ENCODE measurements around the gene PBX2.

Gene PBX2, protein sequence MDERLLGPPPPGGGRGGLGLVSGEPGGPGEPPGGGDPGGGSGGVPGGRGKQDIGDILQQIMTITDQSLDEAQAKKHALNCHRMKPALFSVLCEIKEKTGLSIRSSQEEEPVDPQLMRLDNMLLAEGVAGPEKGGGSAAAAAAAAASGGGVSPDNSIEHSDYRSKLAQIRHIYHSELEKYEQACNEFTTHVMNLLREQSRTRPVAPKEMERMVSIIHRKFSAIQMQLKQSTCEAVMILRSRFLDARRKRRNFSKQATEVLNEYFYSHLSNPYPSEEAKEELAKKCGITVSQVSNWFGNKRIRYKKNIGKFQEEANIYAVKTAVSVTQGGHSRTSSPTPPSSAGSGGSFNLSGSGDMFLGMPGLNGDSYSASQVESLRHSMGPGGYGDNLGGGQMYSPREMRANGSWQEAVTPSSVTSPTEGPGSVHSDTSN

GRCh38 chr6:32190054-32190851, at the start of gene PBX2:
TSS of gene PBX2 (minus strand) at chr6:32190202. CDS start at chr6:32189915, 287 bp downstream.
- Histone ChIP-seq H3K9me3 (no peaks in the 10 kb centered on the region), H3K9ac (peak within 1 kb of the TSS; percentile 95), H3K36me3 (peaks cover 26% of the 10 kb centered on the region), H3K4me1 (peaks cover 76% of the 10 kb centered on the region), H3K27me3 (no peaks in the 10 kb centered on the region), H3K4me3 (peak within 1 kb of the TSS; percentile 80), H3K4me2 (peak within 1 kb of the TSS; percentile 99), H3K27ac (peak within 1 kb of the TSS; percentile 95), H4K20me1 (no peaks in the 10 kb centered on the region; the same call in 1 of the 2 replicates)
- no peak for TF ChIP-seq Cebpa-rat (IDR thresholded peaks at IDR 0.05)

- no peak overlapping the region for H3K4me2 ChIP-seq
Observed at GRCh38 chr6:32239462-32239861, 49.5 kb upstream of the PBX2 start.

DNA sequence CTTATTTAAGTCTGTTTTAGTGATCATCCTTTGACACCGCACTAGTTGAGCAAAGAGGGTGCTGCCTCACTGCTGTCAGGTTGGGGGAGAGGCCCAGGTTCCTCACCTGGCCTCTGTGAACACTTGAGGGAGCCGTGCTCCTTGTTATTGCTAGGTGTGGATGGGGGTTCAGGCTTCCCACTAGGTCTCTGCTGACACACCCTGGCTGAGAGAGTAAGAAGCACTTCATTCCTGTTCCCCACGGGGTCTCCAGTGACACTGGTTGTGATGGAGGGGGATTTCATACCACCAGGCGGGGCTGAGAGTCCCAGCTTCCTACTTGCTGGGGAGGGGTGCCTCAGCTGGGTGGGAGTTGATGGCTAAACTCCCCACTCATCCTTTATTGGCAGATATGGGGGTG, 44.9 kb upstream of the PBX2 start:
- TF ChIP-seq Cebpa-rat (IDR thresholded peaks at IDR 0.05) = no peak
- H3K27me3 ChIP-seq = no peaks in the 10 kb centered on the region
- no peaks in the 10 kb centered on the region for H3K36me3 ChIP-seq
- no peaks in the 10 kb centered on the region for H3K9me3 ChIP-seq
- no peak overlapping the region for H3K27ac ChIP-seq
- H3K4me3 ChIP-seq = no peak overlapping the region
- H3K4me2 ChIP-seq = no peak overlapping the region
- no peaks in the 10 kb centered on the region for H4K20me1 ChIP-seq
- H3K9ac ChIP-seq = no peak overlapping the region
- H3K4me1 ChIP-seq = no peaks in the 10 kb centered on the region

More at GRCh38 chr6:32239462-32239861, 49.5 kb upstream of the PBX2 start:
- no peaks in the 10 kb centered on the region for H3K4me1 ChIP-seq
- H3K4me3 ChIP-seq = no peak overlapping the region
- no peaks in the 10 kb centered on the region for H4K20me1 ChIP-seq
- no peaks in the 10 kb centered on the region for H3K9me3 ChIP-seq
- H3K36me3 ChIP-seq = no peaks in the 10 kb centered on the region
- no peak for TF ChIP-seq Cebpa-rat (IDR thresholded peaks at IDR 0.05)
- no peak overlapping the region for H3K27ac ChIP-seq
- H3K27me3 ChIP-seq = no peaks in the 10 kb centered on the region
- no peak overlapping the region for H3K9ac ChIP-seq

GRCh38 chr6:32226434-32226833, 36.4 kb upstream of the PBX2 start:
- Histone ChIP-seq H3K9me3 (no peaks in the 10 kb centered on the region), H3K4me2 (no peak overlapping the region), H3K27me3 (no peaks in the 10 kb centered on the region), H3K4me1 (peaks cover 9% of the 10 kb centered on the region; the same call in 1 of the 2 replicates), H3K4me3 (no peak overlapping the region), H3K9ac (no peak overlapping the region), H3K36me3 (no peaks in the 10 kb centered on the region), H3K27ac (no peak overlapping the region), H4K20me1 (no peaks in the 10 kb centered on the region)
- TF ChIP-seq Cebpa-rat (IDR thresholded peaks at IDR 0.05) = no peak

DNA sequence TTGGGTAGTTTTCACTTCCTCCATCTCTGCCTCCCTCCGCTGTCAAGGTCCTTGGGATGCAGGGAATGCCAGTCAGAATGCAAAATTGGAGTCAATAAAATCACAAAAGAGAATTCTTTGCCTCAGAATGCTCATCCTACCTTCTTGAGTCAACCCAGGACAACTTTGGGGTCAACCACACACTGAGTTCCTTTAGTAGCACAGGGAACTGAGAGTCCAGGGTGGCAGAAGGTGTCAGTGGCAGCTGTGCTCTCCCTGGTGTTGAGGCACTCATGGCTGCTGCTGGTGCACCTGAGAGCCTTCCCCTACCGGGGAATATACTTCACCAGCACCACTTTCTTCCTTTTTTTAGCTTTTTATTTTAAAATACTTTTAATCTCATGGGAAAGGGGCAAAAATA, 34.7 kb upstream of the PBX2 start:
- Histone ChIP-seq H3K27ac (no peak overlapping the region), H3K4me1 (peaks cover 9% of the 10 kb centered on the region; the same call in 1 of the 2 replicates), H3K9ac (no peak overlapping the region), H3K4me3 (no peak overlapping the region), H3K36me3 (no peaks in the 10 kb centered on the region), H4K20me1 (no peaks in the 10 kb centered on the region), H3K27me3 (no peaks in the 10 kb centered on the region), H3K9me3 (no peaks in the 10 kb centered on the region), H3K4me2 (no peak overlapping the region)
- TF ChIP-seq Cebpa-rat (IDR thresholded peaks at IDR 0.05) = no peak

DNA sequence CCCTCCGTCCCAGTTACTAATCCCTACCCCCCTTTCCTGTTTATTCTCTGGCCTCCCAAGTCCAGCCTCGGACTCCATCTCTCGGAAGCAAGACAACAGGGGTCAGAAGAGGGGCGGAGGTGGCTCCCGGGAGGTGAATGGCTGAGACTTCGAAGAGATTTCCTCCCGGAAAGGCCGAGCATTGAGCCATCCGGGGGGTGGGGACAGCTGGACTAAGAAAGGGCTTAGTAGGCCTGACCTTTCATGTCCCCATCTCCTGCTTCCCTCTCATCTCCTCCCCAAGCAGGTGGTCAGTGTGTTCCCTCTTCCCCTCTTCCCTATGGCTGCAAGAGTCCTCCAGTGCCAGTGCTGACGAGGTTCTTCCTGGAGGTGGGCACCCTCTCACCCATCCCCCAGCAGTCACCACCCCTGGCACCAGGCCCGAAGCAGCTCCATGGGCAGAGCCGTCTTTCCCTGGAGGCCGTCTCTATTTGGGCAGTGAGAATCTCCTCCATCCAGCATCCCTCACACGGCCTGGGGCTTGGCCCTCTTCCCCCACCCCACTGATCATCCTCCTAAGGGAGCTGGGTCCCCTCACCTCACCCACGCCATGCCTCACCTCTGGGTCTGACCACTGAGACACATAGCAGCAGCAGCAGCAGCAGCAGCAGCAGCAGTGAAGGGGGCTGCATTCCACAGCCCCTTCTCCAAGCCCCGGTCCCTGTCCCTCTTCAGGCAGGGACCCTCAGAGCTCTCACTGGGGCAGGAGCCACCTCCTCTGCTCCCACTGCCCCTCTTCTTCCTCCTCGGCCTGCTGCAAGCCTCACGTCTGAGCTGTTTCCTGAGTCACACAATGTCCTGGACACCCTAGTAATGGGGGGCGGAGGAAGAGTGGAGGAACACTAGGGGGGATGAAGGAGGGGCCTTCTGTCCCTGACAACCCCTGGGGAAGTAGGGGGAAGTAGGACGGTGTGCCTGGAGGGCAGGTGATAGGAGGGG, 33.5 kb upstream of the PBX2 start, which contains the start of gene NOTCH4:
Gene NOTCH4 (minus strand): TSS at position 810 of the 978 bp plus-strand sequence. CDS start 139 bp downstream, at position 671.
- no peaks in the 10 kb centered on the region for H3K9me3 ChIP-seq
- TF ChIP-seq Cebpa-rat (IDR thresholded peaks at IDR 0.05) = no peak
- H3K4me1 ChIP-seq = peaks cover 9% of the 10 kb centered on the region; the same call in 1 of the 2 replicates
- H3K9ac ChIP-seq = no peak within 1 kb of the TSS
- no peak within 1 kb of the TSS for H3K4me2 ChIP-seq
- no peak within 1 kb of the TSS for H3K27ac ChIP-seq
- H3K27me3 ChIP-seq = no peaks in the 10 kb centered on the region
- H3K4me3 ChIP-seq = no peak within 1 kb of the TSS
- H3K36me3 ChIP-seq = no peaks in the 10 kb centered on the region
- no peaks in the 10 kb centered on the region for H4K20me1 ChIP-seq

DNA sequence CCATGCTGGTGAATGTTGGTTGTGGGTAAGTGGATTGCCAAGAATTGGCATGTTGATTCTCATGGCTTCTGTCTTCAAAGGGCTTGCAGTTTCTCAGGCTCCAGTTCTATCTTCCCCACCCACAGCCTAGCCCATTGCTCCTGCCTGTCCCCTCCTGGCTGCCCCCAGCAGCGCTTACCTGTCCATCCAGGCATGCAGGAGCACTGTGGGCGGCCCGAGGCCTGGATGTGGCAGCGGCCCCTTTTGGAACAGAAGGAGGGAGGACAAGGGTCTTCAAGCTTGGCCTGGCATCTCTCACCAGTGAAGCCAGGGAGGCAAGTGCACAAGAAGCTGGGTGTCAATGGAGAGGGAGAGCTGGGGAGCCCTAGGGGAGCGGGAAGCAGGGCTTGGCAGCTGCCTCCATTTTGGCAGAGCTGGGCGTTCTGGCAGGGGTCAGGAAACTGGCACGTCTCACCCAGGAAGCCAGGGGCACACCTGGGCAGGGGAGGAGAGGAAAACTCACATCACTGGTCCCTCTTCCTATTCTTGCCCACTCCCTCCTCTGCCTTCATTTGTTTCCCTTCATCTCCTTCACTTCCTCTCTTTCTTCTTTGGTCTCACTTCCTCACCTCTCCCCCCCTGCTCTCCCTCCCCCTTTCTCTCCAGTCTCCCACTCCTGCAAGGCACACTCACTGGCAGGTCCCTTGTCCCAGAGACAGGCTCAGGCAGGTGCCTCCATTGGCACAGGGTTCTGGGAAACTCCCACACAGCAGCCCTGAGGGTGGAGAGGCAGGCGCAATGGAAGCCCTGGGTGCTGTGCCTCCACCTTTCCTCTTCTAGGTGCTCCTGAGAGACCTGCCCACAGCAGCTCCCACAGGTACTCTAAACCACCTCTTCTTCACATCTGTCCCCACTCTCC, 32.6 kb upstream of the PBX2 start:
- Histone ChIP-seq H4K20me1 (no peaks in the 10 kb centered on the region), H3K36me3 (no peaks in the 10 kb centered on the region), H3K9me3 (no peaks in the 10 kb centered on the region), H3K27ac (no peak overlapping the region), H3K4me3 (no peak overlapping the region), H3K9ac (no peak overlapping the region), H3K4me1 (peaks cover 9% of the 10 kb centered on the region; the same call in 1 of the 2 replicates), H3K27me3 (no peaks in the 10 kb centered on the region), H3K4me2 (peak overlapping the region; percentile 24; the same call in 1 of the 2 replicates)
- TF ChIP-seq Cebpa-rat (IDR thresholded peaks at IDR 0.05) = no peak

DNA sequence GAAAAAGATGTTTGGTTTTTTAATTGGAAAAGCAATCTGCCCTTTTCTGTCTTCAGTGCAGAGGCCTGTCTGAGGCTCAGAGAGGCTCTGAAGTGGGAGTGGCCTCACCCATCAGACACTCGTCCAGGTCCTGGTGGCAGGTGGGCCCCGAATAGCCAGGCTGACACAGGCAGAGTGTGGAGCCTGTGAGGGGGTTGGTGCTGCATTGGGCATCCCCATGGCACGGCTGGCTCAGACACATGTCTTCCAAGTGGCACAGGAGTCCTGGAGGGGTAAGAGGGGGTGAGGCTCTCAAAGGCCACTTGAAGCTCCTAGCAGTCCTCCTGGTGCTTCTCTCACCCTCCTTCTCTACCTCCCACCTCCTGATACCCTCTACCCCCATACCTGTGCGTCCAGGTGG, 30.0 kb upstream of the PBX2 start:
- Histone ChIP-seq H3K27me3 (no peaks in the 10 kb centered on the region), H3K4me3 (no peak overlapping the region), H3K36me3 (no peaks in the 10 kb centered on the region), H3K27ac (no peak overlapping the region), H3K4me1 (peaks cover 9% of the 10 kb centered on the region; the same call in 1 of the 2 replicates), H4K20me1 (no peaks in the 10 kb centered on the region), H3K4me2 (no peak overlapping the region), H3K9me3 (no peaks in the 10 kb centered on the region), H3K9ac (no peak overlapping the region)
- no peak for TF ChIP-seq Cebpa-rat (IDR thresholded peaks at IDR 0.05)
